C4-2B (cell line): ENCODE data around the gene ZKSCAN1.
"Not testable (repeated sequence)": the region's sequence is repeated elsewhere in the genome, so short reads cannot be mapped to it uniquely, and the experiment has no call there.

Experiments used
- H3K27ac ChIP-seq: fragments of 450-650 bp; 2 replicates; pipeline ENCODE4 v1.5.1; 2017
- ZFX ChIP-seq: fragments of 450-650 bp; IDR thresholded peaks from 2 replicates; pipeline ENCODE4 v1.6.1; 2017
- TF ChIP-seq, protein P1 (sequence below): fragments of 450-650 bp; conservative IDR thresholded peaks from 2 replicates; pipeline ENCODE4 v1.5.1; 2017; ENCODE audit warnings: mild to moderate bottlenecking

Gene ZKSCAN1

DNA sequence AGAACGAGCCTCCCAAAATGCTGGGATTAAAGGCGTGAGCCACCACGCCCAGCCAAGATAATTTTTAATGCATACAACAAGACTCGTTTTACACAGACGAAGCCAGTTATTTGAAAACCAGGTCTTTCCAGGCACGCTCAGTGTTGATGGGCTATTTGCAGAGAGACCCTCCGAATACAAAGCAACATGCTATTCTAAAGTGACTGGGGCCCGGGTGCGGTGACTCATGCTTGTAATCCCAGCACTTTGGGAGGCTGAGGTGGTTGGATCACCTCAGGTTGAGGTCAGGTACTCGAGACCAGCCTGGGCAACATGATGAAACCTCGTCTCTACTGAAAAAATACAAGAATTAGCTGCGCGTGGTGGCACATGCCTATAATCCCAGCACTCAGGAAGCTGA lies 38.8 kb upstream of the ZKSCAN1 start:
- no peak for TF ChIP-seq ZFX
- TF ChIP-seq, protein P1, sequence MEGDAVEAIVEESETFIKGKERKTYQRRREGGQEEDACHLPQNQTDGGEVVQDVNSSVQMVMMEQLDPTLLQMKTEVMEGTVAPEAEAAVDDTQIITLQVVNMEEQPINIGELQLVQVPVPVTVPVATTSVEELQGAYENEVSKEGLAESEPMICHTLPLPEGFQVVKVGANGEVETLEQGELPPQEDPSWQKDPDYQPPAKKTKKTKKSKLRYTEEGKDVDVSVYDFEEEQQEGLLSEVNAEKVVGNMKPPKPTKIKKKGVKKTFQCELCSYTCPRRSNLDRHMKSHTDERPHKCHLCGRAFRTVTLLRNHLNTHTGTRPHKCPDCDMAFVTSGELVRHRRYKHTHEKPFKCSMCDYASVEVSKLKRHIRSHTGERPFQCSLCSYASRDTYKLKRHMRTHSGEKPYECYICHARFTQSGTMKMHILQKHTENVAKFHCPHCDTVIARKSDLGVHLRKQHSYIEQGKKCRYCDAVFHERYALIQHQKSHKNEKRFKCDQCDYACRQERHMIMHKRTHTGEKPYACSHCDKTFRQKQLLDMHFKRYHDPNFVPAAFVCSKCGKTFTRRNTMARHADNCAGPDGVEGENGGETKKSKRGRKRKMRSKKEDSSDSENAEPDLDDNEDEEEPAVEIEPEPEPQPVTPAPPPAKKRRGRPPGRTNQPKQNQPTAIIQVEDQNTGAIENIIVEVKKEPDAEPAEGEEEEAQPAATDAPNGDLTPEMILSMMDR, result no peak
- peak overlapping the region; percentile 80 for H3K27ac ChIP-seq

DNA sequence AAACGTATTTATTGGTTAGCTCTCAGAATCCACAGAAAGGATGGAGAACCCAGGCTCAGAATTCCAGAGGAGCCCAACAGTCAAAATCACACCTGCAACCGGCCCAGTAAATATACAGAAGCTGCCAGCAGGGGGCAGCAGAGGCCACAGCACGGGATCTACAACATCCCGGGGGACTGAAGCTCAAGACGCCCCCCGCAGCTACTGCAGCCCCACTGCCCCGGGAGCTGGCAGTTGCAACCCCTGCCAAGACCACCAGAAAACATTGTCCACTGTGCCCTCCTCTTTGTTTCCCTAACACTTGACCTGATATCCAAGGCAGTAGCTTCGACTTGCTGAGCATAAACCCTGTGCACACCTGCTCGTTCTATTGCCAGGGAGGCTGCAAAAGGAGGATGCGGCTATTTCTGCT lies 35.6 kb upstream of the ZKSCAN1 start:
- TF ChIP-seq, protein P1, result peak; percentile 97

DNA sequence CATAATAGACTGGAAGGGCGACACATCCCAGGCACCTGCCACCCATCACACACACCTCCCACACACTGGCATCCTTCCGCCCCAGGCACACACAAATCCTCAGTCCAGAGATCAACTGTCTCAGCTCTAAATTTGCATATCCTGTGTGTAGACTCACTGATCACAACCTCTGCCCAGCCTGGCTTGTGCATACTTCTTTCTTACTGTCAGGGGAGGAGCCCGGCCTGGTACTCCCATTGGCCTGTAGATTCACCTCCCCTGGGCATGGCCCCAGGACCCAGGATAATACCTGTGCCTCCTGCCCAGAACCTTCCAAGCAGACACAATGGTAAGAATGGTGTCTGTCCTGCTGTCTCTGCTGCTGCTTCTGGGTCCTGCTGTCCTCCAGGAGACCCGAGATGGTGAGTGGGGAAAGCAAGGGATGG lies 34.9 kb upstream of the ZKSCAN1 start:
- H3K27ac ChIP-seq, result peak overlapping the region; percentile 87

More for the DNA sequence above, 35.6 kb upstream of the ZKSCAN1 start:
- peak overlapping the region; percentile 87 for H3K27ac ChIP-seq

GRCh38 chr7:99981066-99981465 lies 34.3 kb upstream of the ZKSCAN1 start:
- peak overlapping the region; percentile 87 for H3K27ac ChIP-seq

GRCh38 chr7:99984593-99984992 lies 30.8 kb upstream of the ZKSCAN1 start:
- TF ChIP-seq, protein P1, result no peak
- no peak for TF ChIP-seq ZFX
- H3K27ac ChIP-seq, result no peak overlapping the region

DNA sequence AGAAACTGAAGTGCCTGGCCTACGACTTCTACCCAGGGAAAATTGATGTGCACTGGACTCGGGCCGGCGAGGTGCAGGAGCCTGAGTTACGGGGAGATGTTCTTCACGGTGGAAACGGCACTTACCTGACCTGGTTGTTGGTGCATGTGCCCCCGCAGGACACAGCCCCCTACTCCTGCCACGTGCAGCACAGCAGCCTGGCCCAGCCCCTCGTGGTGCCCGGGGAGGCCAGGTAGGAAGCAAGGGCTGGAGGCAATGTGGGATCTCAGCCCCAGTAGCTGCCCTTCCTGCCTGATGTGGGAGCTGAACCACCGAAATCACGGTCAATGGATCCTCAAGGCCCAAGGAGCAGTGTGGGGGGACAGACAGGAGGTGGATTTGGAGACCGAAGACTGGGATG lies 28.1 kb upstream of the ZKSCAN1 start:
- H3K27ac ChIP-seq, result not testable (repeated sequence)

DNA sequence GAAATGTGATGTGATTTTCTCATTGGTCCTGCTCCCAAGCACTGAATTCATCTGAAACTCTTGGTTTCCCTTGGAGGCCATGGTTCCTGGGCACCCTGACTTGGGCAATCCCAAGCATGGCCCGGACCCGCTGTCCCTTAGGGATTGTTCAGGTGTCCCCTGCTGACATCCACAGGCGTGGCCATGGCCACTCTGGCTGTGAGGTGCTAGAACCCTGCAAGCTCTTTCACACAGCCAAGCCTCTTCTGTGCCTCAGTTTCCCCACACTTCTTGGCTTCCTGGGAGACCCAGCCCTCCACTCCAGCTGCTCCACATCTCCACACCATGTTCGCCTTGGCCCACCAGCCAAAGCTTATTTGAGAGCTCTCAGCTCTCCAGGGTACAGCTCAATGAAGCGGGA lies 27.6 kb upstream of the ZKSCAN1 start:
- TF ChIP-seq ZFX, result no peak
- TF ChIP-seq, protein P1, result no peak

DNA sequence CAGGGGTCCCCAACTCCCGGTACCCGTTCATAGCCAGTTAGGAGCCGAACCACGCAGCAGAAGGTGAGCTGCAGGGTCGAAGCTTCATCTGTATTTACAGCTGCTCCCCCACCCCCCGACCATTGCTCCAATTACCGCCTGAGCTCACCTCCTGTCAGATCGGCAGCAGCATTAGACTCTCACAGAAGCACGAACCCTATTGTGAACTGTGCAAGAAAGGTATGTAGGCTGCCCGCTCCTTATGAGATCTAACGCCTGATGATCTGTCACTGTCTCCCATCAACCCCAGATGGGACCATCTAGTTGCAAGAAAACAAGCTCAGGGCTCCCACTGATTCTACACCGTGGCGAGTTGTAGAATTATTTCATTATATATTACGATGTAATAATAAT lies 24.9 kb upstream of the ZKSCAN1 start:
- TF ChIP-seq, protein P1, result no peak
- no peak for TF ChIP-seq ZFX
- no peak overlapping the region for H3K27ac ChIP-seq

More for the DNA sequence above, 27.6 kb upstream of the ZKSCAN1 start:
- no peak overlapping the region for H3K27ac ChIP-seq

GRCh38 chr7:99991543-99991942 lies 23.9 kb upstream of the ZKSCAN1 start:
- H3K27ac ChIP-seq, result not testable (repeated sequence)

- TF ChIP-seq, protein P1, result no peak
- no peak for TF ChIP-seq ZFX
- H3K27ac ChIP-seq, result no peak overlapping the region
Observed at GRCh38 chr7:99992330-99993038, 22.9 kb upstream of the ZKSCAN1 start.
